Liver (tissue), 9 donors: ENCODE data around the gene COPE. TPM values are rescaled to one million over a fixed set of nuclear protein-coding genes. Genes with fewer than 3 reads are reported as not detected.

Experiments used
- DNase-seq: peaks from one replicate; pipeline ENCODE4 v3.0.0-alpha.2; 2017; ENCODE audit warnings: low spot score
- H3K27ac ChIP-seq, 2 donors: one replicate each; pipeline ENCODE4 v1.7.0; 2013; ENCODE audit warnings: inconsistent platforms in 2 of 2, low read length in 2 of 2, control low read depth in 1 of 2, low read depth in 1 of 2, mild to moderate bottlenecking in 1 of 2
- H3K27me3 ChIP-seq, 4 donors: one replicate each; pipeline versions ENCODE4 v1.6.1 to v1.7.0; 2013; ENCODE audit warnings: low read length in 3 of 4, inconsistent platforms in 1 of 4, mild to moderate bottlenecking in 1 of 4, moderate library complexity in 1 of 4; ENCODE audit not compliant: control insufficient read depth in 4 of 4, insufficient read depth in 4 of 4
- H3K36me3 ChIP-seq, 4 donors: one replicate each; pipeline versions ENCODE4 v1.6.1 to v1.7.0; 2013; ENCODE audit warnings: low read length in 3 of 4, mild to moderate bottlenecking in 3 of 4, low read depth in 1 of 4, moderate library complexity in 1 of 4; ENCODE audit not compliant: control insufficient read depth in 4 of 4, insufficient read depth in 3 of 4
- H3K4me1 ChIP-seq, 4 donors: one replicate each; pipeline versions ENCODE4 v1.6.1 to v1.7.0; 2013; ENCODE audit warnings: low read length in 3 of 4, mild to moderate bottlenecking in 3 of 4, moderate library complexity in 1 of 4; ENCODE audit not compliant: control insufficient read depth in 4 of 4, insufficient read depth in 4 of 4
- H3K4me3 ChIP-seq, 3 donors: one replicate each; pipeline versions ENCODE4 v1.6.1 to v1.7.0; 2013; ENCODE audit warnings: low read length in 3 of 3, control low read depth in 1 of 3, low read depth in 1 of 3, mild to moderate bottlenecking in 1 of 3
- H3K9ac ChIP-seq, 2 donors: one replicate each; pipeline ENCODE4 v1.7.0; 2013; ENCODE audit warnings: low read length in 2 of 2, mild to moderate bottlenecking in 2 of 2, moderate library complexity in 2 of 2, control low read depth in 1 of 2, low read depth in 1 of 2
- H3K9me3 ChIP-seq, 4 donors: one replicate each; pipeline versions ENCODE4 v1.6.1 to v1.7.0; 2013; ENCODE audit warnings: low read length in 3 of 4; ENCODE audit not compliant: control insufficient read depth in 4 of 4
- ATF3 ChIP-seq: IDR thresholded peaks from 2 replicates; pipeline ENCODE4 v1.6.1; 2016; ENCODE audit warnings: antibody characterized with exemption
- CTCF ChIP-seq: fragments of 150-350 bp; IDR thresholded peaks from 2 replicates; pipeline ENCODE4 v1.5.1; 2017; ENCODE audit warnings: improper control_type of control experiment, low read depth, low read length; ENCODE audit not compliant: missing input control
- EGR1 ChIP-seq, 2 donors: IDR thresholded peaks; 2 replicates each; pipeline ENCODE4 v1.6.1; 2016 to 2018; ENCODE audit warnings: antibody characterized with exemption in 2 of 2, low read depth in 2 of 2
- FOXA1 ChIP-seq: IDR thresholded peaks from 2 replicates; pipeline ENCODE4 v1.6.1; 2016; ENCODE audit warnings: antibody characterized with exemption
- GABPA ChIP-seq, 2 donors: IDR thresholded peaks in 1 of 2; conservative IDR thresholded peaks in 1 of 2; 2 replicates each; pipeline ENCODE4 v1.6.1; 2016; ENCODE audit warnings: antibody characterized with exemption in 2 of 2, mild to moderate bottlenecking in 1 of 2, moderate library complexity in 1 of 2
- HNF4A ChIP-seq, 2 donors: conservative IDR thresholded peaks; 2 replicates each; pipeline ENCODE4 v1.6.1; 2016; ENCODE audit warnings: antibody characterized with exemption in 2 of 2, mild to moderate bottlenecking in 2 of 2
- HNF4G ChIP-seq: IDR thresholded peaks from 2 replicates; pipeline ENCODE4 v1.6.1; 2016; ENCODE audit warnings: antibody characterized with exemption
- JUND ChIP-seq, 2 donors: IDR thresholded peaks; 2 replicates each; pipeline ENCODE4 v1.6.1; 2016; ENCODE audit warnings: antibody characterized with exemption in 2 of 2
- NR2F2 ChIP-seq: IDR thresholded peaks from 2 replicates; pipeline ENCODE4 v1.6.1; 2016; ENCODE audit warnings: antibody characterized with exemption
- RAD21 ChIP-seq, 2 donors: IDR thresholded peaks; 2 replicates each; pipeline ENCODE4 v1.6.1; 2016; ENCODE audit warnings: antibody characterized with exemption in 2 of 2, mild to moderate bottlenecking in 2 of 2
- RXRA ChIP-seq, 2 donors: IDR thresholded peaks; 2 replicates each; pipeline ENCODE4 v1.6.1; 2017 to 2018; ENCODE audit warnings: antibody characterized with exemption in 2 of 2, mild to moderate bottlenecking in 1 of 2
- SP1 ChIP-seq: IDR thresholded peaks from 2 replicates; pipeline ENCODE4 v1.6.1; 2018; ENCODE audit warnings: antibody characterized with exemption, mild to moderate bottlenecking
- TAF1 ChIP-seq: conservative IDR thresholded peaks from 2 replicates; pipeline ENCODE4 v1.6.1; 2016; ENCODE audit warnings: antibody characterized with exemption, mild to moderate bottlenecking
- YY1 ChIP-seq: IDR thresholded peaks from 2 replicates; pipeline ENCODE4 v1.6.1; 2016; ENCODE audit warnings: antibody characterized with exemption, mild to moderate bottlenecking
- ZBTB33 ChIP-seq: IDR thresholded peaks from 2 replicates; pipeline ENCODE4 v1.6.1; 2016; ENCODE audit warnings: antibody characterized with exemption
- whole genome bisulfite sequencing: extraction: QIAGEN DNeasy Blood & Tissue Kit; methylation state at CpG from one replicate; pipeline ENCODE4 v1.1.7; 2013; 5-methylcytosine and 5-hydroxymethylcytosine counted together
- polyA plus RNA-seq, 2 donors: library from polyadenylated mRNA; stranded (reverse) in 1 of 2; unstranded in 1 of 2; fragments of 200-250 nt in 1 of 2; fragments of >200 nt in 1 of 2; fragmentation: Nextera tagmentation in 1 of 2; extraction: Ambion mirVana in 1 of 2; gene quantifications; one replicate each; pipeline versions ENCODE4 v1.2.1 to v1.2.3, GENCODE V29; 2013 to 2015
- total RNA-seq, 2 donors: library from RNA; depleted of rRNA; stranded (reverse); fragments of >200 nt; gene quantifications; one replicate each; pipeline ENCODE4 v1.2.3, GENCODE V29; 2014
- TF ChIP-seq, protein P1 (sequence below): IDR thresholded peaks from 2 replicates; pipeline ENCODE4 v1.6.1; 2016; ENCODE audit warnings: antibody characterized with exemption, mild to moderate bottlenecking
- TF ChIP-seq, protein P2 (sequence below): IDR thresholded peaks from 2 replicates; pipeline ENCODE4 v1.6.1; 2016; ENCODE audit warnings: antibody characterized with exemption
- donor health status: healthy.
- donor health status: healthy.
- donor health status: healthy.
- donor health status: healthy.
- donor health status: healthy.

COPE gene
- total and polyA plus RNA-seq, 4 donors, result 103 to 204 (median 142) TPM

DNA sequence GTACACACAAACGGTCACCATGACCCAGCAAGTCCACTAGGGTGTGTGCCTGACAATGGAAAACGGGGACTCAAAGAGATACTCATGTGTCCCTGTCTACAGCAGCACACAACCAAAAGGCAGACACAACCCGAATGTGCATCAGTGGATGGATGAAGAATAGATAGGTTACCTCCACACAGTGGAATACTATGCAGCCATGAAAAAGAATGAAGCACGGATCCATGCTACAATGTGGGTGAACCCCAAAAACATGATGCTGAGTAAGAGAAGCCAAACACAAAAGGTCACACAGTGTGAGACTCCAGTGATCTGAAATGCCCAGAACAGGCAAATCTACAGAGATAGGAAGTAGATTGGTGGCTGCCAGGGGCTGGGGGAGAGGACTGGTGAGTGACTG is 32.2 kb downstream of the COPE start:
- Histone ChIP-seq H3K36me3 (no peaks in the 10 kb centered on the region), H3K9ac (no peak overlapping the region), H3K4me1 (no peaks in the 10 kb centered on the region), H3K9me3 (no peaks in the 10 kb centered on the region), H3K27ac (no peak overlapping the region), H3K4me3 (no peak overlapping the region), H3K27me3 (no peaks in the 10 kb centered on the region)
- TF ChIP-seq JUND (IDR thresholded peaks at IDR 0.05), result no peak
- TF ChIP-seq RAD21 (IDR thresholded peaks at IDR 0.05), result no peak
- no peak for TF ChIP-seq ZBTB33
- no peak for TF ChIP-seq NR2F2
- TF ChIP-seq TAF1, result no peak
- TF ChIP-seq, protein P1, sequence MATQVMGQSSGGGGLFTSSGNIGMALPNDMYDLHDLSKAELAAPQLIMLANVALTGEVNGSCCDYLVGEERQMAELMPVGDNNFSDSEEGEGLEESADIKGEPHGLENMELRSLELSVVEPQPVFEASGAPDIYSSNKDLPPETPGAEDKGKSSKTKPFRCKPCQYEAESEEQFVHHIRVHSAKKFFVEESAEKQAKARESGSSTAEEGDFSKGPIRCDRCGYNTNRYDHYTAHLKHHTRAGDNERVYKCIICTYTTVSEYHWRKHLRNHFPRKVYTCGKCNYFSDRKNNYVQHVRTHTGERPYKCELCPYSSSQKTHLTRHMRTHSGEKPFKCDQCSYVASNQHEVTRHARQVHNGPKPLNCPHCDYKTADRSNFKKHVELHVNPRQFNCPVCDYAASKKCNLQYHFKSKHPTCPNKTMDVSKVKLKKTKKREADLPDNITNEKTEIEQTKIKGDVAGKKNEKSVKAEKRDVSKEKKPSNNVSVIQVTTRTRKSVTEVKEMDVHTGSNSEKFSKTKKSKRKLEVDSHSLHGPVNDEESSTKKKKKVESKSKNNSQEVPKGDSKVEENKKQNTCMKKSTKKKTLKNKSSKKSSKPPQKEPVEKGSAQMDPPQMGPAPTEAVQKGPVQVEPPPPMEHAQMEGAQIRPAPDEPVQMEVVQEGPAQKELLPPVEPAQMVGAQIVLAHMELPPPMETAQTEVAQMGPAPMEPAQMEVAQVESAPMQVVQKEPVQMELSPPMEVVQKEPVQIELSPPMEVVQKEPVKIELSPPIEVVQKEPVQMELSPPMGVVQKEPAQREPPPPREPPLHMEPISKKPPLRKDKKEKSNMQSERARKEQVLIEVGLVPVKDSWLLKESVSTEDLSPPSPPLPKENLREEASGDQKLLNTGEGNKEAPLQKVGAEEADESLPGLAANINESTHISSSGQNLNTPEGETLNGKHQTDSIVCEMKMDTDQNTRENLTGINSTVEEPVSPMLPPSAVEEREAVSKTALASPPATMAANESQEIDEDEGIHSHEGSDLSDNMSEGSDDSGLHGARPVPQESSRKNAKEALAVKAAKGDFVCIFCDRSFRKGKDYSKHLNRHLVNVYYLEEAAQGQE, result no peak
- no peak for TF ChIP-seq RXRA (IDR thresholded peaks at IDR 0.05)
- no peak for TF ChIP-seq HNF4A (conservative IDR thresholded peaks at IDR 0.05)
- TF ChIP-seq, protein P2, sequence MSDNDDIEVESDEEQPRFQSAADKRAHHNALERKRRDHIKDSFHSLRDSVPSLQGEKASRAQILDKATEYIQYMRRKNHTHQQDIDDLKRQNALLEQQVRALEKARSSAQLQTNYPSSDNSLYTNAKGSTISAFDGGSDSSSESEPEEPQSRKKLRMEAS, result no peak
- no peak for TF ChIP-seq HNF4G
- no peak for TF ChIP-seq CTCF
- no peak for TF ChIP-seq YY1
- DNase-seq, result no peak
- 77% methylated on average over 4 of the region's 4 CpGs for WGBS

DNA sequence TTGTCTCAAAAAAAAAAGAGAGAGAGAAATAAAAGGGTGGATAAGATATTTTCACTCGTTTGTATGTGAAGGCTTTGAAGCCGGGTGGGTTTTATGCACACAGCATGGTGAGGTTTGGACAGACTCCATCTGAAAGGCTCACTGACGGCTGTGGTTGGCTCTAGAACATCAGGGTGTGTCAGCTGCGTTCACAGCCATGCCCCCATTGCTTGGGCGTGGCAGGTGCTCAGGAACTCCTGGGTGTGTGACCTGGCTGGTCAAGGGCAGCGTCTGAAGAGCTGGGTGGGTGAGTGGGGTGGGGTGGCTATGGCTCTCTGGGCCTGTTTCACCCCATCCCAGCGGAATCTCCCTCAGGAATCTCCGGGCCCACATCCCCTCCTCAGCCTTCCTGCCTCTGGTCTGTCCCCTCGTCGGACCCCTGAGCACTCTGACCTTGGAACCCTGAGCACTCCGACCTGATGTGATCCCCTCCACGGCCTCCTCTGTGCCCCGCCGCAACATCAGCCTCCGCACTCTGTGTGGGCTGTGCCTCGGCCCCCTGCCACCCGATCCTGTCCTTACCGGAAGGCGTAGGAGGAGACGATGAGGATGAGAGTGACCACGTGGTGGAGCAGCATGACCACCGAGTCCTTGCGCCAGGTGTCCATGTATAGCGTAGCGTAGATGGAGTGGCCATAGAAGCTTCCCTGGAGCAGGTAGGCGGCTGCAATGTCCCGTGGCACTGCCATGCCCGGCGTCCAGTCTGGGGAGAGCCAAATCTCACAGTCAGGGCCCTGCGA is 35.5 kb downstream of the COPE start:
- H3K27ac ChIP-seq, result no peak overlapping the region
- H3K9ac ChIP-seq, result no peak overlapping the region
- no peaks in the 10 kb centered on the region for H3K4me1 ChIP-seq
- 83% methylated on average over 30 of the region's 30 CpGs for WGBS
- no peaks in the 10 kb centered on the region for H3K9me3 ChIP-seq
- H3K36me3 ChIP-seq, result no peaks in the 10 kb centered on the region
- no peak for DNase-seq
- H3K4me3 ChIP-seq, result no peak overlapping the region
- no peaks in the 10 kb centered on the region for H3K27me3 ChIP-seq
- TF ChIP-seq HNF4A (conservative IDR thresholded peaks at IDR 0.05) (no peak), JUND (IDR thresholded peaks at IDR 0.05) (no peak), SP1 (no peak), RXRA (IDR thresholded peaks at IDR 0.05) (no peak), FOXA1 (no peak), HNF4G (no peak), CTCF (no peak), EGR1 (IDR thresholded peaks at IDR 0.05; ENCODE audit: low read depth in 2 of 2) (no peak), TAF1 (no peak), NR2F2 (no peak), ATF3 (no peak), ZBTB33 (no peak), GABPA (IDR thresholded peaks at IDR 0.05 in 1 of 2, conservative IDR thresholded peaks at IDR 0.05 in 1 of 2) (no peak)
- TF ChIP-seq, protein P2, result no peak
